ENCODE results near the gene B4GALNT3. TPM values are rescaled to one million over a fixed set of nuclear protein-coding genes. Genes with fewer than 3 reads are reported as not detected.

Gene B4GALNT3
- total and polyA plus RNA-seq, 10 of the 15 experiments (the other 5 are each of a cell fraction or from before 2014, with no cell fraction given) = 0.05 to 4.2 (median 2.7) TPM; not detected in 1

- no peaks in the 10 kb centered on the region for H3K79me2 ChIP-seq (ENCODE audit: control insufficient read depth, insufficient read depth, low read length)
- DNase-seq (ENCODE audit: low read depth, low spot score) = no peak
- TF ChIP-seq NR2C1 (IDR thresholded peaks at IDR 0.05) (no peak), YBX1 (IDR thresholded peaks at IDR 0.05) (no peak), ZNF274 (IDR thresholded peaks at IDR 0.05; ENCODE audit: insufficient read depth, insufficient read length) (no peak), HCFC1 (IDR thresholded peaks at IDR 0.05; ENCODE audit: low read length) (no peak), E4F1 (IDR thresholded peaks at IDR 0.05; ENCODE audit: borderline replicate concordance, partially characterized antibody) (no peak), RELA (IDR thresholded peaks at IDR 0.05; ENCODE audit: borderline replicate concordance, partially characterized antibody) (no peak)
- H3K27me3 ChIP-seq (replicated peaks in 1 of 2; ENCODE audit: control insufficient read depth in 2 of 2, insufficient read depth in 2 of 2, low read length in 1 of 2) = peaks cover 0 to 1% of the 10 kb centered on the region in 2 experiments; a peak in 2 of 4 replicates
- H3K4me3 ChIP-seq = no peak overlapping the region
- FAIRE-seq = no peak
- no peaks in the 10 kb centered on the region; the same call in 2 of the 3 replicates for H3K9me3 ChIP-seq (replicated peaks; ENCODE audit: control insufficient read depth, insufficient read depth, low read length)
- ChIA-PET SMC1A (ENCODE audit: uncharacterized antibody, unreplicated experiment) (no interaction called here), POLR2A (no interaction called here), CTCF (interaction anchor here (1.5 kb wide), 1 partner anchor 19 kb away, joined by 3 read pairs; no protein-coding TSS in a partner anchor), RAD21 (ENCODE audit: unreplicated experiment) (no interaction called here)
- no peaks in the 10 kb centered on the region for H4K20me1 ChIP-seq (ENCODE audit: control insufficient read depth, insufficient read depth)
- intact Hi-C loops (cut with micrococcal nuclease; ENCODE audit: unreplicated experiment) = no loop called here
- no peaks in the 10 kb centered on the region for H3K36me3 ChIP-seq (ENCODE audit: control insufficient read depth in 2 of 2, insufficient read depth in 2 of 2, low read length in 1 of 2)
- ATAC-seq = no peak
- no TSS peak for BruUV-seq (replicated peaks)
- in situ Hi-C loops (cut with MboI) = no loop called here
- H3K27ac ChIP-seq (ENCODE audit: control insufficient read depth, insufficient read depth) = no peak overlapping the region
- H2AFZ ChIP-seq (ENCODE audit: control insufficient read depth, low read depth, low read length) = no peak overlapping the region
- no peaks in the 10 kb centered on the region for H3K4me1 ChIP-seq (ENCODE audit: control insufficient read depth, insufficient read depth, low read length)
- no peak overlapping the region for H3K4me2 ChIP-seq (ENCODE audit: control insufficient read depth, insufficient read depth)
- no peak overlapping the region for H3K9ac ChIP-seq (ENCODE audit: control insufficient read depth, insufficient read depth, low read length)
- WGBS (ENCODE audit: insufficient coverage, insufficient replicate concordance, low lambda C conversion rate, missing lambda C conversion rate) = 30% methylated on average over 6 of the region's 6 CpGs
These were observed 66.3 kb downstream of the B4GALNT3 start for GRCh38 chr12:526089-526488.

Measured in GM12878 (cell line).